Activated T-cell treated with anti-CD3 and anti-CD28 coated beads, Interleukin-2, amount 50 U/mL, for 1 hour (primary cell): ENCODE data around the gene MKNK2.
"Not testable (repeated sequence)": the region's sequence is repeated elsewhere in the genome, so short reads cannot be mapped to it uniquely, and the experiment has no call there.

ENCODE experiments used
- DNase-seq: peaks from one replicate; pipeline ENCODE4 v3.0.0-alpha.2; 2020

The MKNK2 gene

GRCh38 chr19:2050991-2051772, at the start of gene MKNK2:
TSS of gene MKNK2 (minus strand) at chr19:2051244. CDS start at chr19:2050851, 393 bp downstream.
- peak; percentile 97 for DNase-seq

DNA sequence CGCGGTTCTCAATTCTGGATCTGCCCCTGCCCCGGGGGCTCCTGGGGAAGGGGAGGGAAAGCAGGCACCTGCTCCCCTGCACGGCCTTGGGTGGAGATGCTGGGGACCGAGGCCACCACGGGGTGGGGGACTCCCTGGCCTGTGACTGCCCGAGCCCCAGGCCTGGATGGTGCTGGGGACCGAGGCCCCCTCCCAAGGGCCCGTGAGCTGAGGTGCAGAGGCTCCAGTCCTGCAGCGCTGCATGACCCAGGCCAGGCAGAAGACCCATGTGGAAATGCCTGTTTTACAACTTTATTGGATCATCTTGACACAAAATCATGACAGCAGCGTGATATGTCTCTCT, 49.6 kb upstream of the MKNK2 start:
- no peak for DNase-seq

DNA sequence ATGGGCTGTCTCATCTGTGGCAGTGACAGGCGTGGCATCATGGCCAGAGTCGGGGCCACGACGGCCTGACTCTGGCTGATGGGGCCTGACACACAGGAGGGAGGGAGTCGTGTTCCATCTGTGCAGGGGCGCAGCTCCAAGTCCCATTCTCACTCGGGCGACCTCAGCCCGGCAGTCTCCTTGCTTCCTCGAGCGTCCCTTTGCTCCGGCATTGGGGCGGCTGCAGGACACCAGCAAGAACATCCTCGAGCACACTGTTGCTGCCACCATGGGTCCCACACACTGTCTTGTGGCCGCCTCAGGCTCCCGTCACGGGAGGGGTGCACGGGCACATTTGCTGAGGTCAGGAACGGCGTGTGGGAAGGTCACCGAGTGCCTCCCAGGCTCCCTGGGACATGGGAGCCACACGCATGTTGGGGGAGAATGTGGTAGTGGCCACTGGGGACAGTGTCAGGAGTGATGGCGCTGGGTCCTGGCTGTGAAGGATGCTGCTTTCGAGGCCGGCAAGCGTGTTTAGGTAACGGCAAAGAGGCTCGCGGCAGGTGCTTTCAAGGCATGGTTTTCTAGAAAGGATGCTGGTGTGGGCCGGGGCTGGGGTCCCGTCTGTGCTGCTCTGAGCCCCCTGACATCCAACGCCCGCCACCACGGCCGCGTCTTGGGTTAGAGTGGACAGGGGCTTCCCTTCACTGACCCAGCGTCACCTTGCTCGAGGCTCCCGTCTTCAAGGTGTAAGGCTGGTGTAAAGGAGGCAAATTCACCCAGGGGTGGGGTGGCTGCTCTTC, 49.1 kb upstream of the MKNK2 start:
- no peak for DNase-seq

DNA sequence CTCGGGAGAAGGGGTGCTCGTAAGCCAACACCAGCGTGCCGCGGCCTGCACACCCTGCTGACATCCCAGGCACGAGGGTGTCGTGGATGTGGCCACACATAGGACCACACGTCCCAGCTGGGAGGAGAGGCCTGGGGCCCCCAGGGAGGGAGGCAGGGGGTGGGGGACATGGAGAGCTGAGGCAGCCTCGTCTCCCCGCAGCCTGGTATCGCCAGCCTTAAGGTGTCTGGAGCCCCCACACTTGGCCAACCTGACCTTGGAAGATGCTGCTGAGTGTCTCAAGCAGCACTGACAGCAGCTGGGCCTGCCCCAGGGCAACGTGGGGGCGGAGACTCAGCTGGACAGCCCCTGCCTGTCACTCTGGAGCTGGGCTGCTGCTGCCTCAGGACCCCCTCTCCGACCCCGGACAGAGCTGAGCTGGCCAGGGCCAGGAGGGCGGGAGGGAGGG, 48.0 kb upstream of the MKNK2 start:
- DNase-seq, result no peak

GRCh38 chr19:2097886-2098327, 46.9 kb upstream of the MKNK2 start:
- DNase-seq, result no peak

DNA sequence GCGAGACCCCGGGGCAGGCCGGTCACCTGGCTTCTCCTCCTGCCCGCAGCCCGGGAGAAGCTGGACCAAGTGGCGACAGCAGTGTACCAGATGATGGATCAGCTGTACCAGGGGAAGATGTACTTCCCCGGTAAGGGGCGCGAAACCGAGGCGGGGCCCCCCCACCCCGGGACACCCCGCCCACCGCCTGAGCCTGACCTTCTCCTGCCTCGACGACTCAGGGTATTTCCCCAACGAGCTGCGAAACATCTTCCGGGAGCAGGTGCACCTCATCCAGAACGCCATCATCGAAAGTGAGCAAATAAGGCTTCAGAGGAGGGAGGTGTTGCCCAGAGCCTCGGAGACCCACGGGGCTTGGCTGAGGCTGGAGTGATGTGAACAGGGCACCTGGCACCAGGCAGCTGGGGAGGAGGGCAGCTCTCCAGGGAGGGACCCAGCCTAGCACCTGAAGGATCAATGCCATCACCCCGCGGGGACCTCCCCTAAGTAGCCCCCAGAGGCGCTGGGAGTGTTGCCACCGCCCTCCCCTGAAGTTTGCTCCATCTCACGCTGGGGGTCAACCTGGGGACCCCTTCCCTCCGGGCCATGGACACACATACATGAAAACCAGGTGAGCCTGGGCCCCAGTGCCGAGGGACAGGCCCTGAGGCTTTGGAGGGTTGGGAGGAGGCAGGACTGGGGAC, 46.3 kb upstream of the MKNK2 start:
- no peak for DNase-seq

GRCh38 chr19:2096480-2097202, 45.6 kb upstream of the MKNK2 start, which contains the start of gene IZUMO4:
TSS of gene IZUMO4 (plus strand) at chr19:2096915. CDS start at chr19:2096946, 31 bp downstream.
- DNase-seq, result peak; percentile 100

DNA sequence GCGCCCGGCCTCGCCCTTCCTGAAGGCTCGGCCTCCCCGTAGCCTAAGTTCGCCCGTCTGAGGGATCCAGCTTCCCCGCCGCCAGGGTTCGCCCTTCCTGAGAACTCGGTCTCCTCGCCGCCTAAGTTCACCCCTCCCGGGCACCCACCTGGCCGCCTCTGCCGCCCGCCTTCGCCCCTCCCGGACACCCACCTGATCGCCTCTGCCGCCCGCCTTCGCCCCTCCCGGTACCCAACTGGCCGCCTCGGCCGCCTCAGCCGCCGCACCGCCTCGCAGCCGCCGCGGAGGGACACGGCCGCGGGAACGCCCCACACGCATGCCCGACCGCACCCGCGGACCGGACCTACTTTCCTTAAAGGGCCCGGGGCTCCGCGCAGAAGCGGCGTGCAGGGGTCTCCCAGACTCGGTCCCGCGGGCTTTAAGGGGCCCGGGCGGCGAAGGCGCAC, 45.0 kb upstream of the MKNK2 start, which contains the start of gene MOB3A:
MOB3A (minus strand) TSS at position 293 of the 446 bp plus-strand sequence. CDS start 17,766 bp downstream, outside the sequence.
- no peak for DNase-seq

GRCh38 chr19:2091926-2092525, 41.0 kb upstream of the MKNK2 start:
- not testable (repeated sequence) for DNase-seq

- no peak for DNase-seq
Observed at GRCh38 chr19:2089727-2090053, 38.6 kb upstream of the MKNK2 start.

GRCh38 chr19:2089001-2089711, 38.1 kb upstream of the MKNK2 start:
- no peak for DNase-seq

DNA sequence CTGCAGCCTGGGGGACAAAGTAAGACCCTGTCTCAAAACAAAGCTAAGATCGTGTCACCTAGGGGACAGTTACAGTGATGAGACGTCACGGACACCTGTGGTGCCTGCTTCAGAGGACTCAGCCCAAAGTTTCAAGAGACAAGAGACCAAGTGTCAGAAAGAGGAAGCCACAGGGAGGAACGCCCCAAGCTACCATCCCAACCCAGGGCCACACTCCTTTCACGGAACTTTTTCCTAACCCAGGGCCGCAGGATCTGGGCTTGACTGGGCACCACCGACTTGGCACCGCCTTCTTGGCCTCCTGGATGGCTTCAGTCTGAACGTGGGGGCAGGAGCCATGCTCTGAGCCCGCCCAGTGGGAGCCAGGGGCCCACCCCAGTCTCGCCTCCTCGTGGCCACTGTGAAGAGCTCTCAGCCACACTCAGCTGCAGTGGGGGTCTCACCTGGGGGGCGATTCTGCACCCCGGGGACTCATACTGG, 36.6 kb upstream of the MKNK2 start:
- peak; percentile 45 for DNase-seq

- peak; percentile 42 for DNase-seq
Observed at GRCh38 chr19:2086695-2087620, 35.9 kb upstream of the MKNK2 start.

DNA sequence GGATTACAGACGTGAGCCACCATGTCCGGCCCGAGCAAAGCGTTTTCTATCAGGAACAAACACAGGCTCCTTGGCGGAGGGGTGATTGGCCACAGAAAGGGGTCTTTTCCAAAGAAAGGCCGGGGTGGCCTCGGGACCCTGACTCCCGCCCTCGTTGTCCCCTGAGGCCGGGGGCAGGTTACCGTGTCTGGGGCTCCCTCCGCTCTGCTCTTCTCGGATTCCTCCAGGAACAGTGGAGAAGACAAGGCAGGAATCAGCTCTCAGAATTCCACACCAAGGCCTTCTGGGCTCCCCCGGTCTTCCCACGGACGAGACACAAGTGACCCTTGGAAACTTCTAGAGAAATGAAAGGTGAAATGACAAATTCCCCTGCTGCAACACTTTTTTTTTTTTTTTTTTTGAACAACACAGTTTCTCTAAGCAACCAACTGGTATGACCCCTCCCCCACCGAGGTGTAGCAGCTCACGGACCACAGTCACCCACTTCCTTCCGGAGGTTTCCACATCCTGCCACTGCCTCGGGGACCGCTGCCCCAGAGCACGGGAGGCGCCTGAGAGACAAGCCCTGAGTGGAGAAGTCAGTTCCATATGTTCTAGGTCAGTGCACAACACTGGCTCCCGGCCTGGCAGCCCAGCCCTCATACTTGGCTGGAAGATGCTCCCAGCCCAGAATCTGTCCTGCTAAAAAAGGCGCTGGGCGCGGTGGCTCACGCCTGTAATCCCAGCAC, 34.1 kb upstream of the MKNK2 start:
- DNase-seq, result peak; percentile 81

DNA sequence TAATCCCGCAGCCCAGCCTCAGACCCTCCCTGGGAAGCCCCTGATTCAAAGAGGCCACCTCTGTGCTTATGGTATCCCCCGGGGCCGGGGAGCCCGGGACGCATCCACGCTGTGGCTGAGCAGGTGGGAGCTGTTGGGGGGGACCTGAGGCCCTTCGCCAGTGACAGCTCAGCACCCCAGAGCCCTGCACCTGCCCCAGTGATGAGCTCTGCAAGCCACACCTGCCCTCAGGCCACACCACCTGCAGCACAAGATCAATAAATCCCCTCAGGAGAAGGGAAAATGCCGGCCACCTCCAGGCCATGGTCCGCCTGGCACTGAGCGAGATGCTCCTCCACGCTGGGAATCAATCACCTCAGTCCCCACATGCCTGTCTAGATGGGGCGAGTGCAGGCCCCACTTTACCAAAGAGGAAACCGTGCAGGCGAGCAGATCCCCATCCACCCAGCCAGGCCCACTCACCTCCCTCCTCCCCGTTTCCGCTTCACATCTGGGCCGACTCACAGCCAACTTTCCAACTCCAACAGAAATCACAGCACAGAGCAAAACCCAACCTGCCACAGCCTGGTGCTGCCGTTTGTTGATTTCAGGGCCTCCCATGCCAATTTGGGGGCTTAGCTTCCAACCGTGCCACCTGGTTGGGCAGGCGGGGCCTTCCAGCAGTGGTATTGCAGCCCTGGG, 32.3 kb upstream of the MKNK2 start:
- peak; percentile 71 for DNase-seq

- peak; percentile 63 for DNase-seq
Observed at GRCh38 chr19:2081873-2082810, 31.1 kb upstream of the MKNK2 start.

GRCh38 chr19:2080336-2080988, 29.4 kb upstream of the MKNK2 start:
- DNase-seq, result no peak
